ENCODE results near the gene FAM32A.

FAM32A gene

DNA sequence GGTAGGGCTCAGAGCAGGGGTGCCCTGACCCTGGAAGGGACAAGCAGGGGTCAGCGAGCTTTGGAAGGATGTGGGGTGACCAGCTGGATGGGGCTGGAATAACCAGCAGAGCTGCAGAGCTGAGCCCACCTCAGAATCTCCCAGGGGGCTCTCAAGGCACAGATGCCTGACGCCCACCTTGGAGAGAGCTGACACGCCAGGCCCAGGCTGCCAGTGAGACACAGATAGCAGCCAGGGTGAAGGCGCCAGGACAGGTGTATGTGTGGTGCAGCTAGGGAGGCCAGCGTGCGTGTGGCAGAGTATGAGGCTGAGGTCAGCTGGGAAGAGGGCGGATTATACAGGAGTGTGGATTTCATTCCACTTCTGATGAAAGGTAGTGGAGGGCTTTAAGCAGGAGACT is 21.4 kb downstream of the FAM32A start:
- TF ChIP-seq, protein P1, sequence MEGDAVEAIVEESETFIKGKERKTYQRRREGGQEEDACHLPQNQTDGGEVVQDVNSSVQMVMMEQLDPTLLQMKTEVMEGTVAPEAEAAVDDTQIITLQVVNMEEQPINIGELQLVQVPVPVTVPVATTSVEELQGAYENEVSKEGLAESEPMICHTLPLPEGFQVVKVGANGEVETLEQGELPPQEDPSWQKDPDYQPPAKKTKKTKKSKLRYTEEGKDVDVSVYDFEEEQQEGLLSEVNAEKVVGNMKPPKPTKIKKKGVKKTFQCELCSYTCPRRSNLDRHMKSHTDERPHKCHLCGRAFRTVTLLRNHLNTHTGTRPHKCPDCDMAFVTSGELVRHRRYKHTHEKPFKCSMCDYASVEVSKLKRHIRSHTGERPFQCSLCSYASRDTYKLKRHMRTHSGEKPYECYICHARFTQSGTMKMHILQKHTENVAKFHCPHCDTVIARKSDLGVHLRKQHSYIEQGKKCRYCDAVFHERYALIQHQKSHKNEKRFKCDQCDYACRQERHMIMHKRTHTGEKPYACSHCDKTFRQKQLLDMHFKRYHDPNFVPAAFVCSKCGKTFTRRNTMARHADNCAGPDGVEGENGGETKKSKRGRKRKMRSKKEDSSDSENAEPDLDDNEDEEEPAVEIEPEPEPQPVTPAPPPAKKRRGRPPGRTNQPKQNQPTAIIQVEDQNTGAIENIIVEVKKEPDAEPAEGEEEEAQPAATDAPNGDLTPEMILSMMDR (IDR thresholded peaks at IDR 0.05; ENCODE audit: insufficient read depth, low read depth, low read length, missing control alignments): no peak
- no peak for DNase-seq (ENCODE audit: low read depth)
- no peak overlapping the region for H3K4me3 ChIP-seq (ENCODE audit: low read depth, low read length)

DNA sequence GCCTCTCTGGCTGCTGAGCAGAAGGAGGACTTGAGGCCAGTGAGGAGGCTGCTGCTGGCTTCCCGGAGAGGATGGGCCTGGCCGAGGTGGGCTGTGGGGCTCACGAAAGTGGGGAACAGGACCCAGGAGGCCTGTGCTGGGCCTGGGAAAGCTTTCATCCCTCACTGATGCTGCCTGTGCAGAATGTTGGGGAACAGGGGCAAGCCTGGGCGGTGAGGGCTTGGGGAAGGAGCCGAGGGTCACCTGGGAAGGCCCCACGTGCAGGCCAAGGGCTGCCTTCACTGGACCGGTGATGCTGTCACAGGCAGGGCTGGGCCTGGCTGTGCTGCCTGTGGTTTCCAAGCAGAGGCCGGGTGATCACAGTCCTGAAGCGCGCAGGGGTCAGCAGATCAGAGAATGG is 21.9 kb downstream of the FAM32A start:
- TF ChIP-seq, protein P1 (IDR thresholded peaks at IDR 0.05; ENCODE audit: insufficient read depth, low read depth, low read length, missing control alignments): no peak
- peak; percentile 0 for DNase-seq (ENCODE audit: low read depth)
- no peak overlapping the region for H3K4me3 ChIP-seq (ENCODE audit: low read depth, low read length)

DNA sequence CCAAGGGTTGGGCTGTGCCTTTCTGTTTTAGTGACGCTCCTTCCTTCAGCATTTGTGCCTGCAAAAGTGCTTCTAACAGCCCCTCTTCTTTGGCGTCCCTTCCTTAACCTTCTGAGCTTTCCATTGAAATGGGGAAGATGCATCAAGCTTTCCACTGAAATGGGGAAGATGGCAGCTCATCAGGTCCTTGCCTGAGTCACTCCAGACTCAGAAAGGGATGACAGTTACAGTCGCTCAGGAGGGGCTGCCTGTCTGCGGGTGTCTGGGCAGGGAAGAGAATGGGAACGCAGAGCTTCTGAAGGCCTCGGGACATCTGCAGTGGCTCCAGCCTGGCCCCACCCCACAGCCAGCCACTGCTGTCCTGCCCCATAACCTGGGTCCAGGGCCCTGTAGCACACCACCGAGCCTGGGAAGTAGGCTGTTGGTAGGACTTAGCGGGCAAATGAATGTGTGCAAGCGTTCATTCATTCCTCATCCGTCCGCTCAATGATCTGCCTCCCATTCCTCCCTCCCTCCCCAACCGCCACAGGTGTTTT is 22.3 kb downstream of the FAM32A start:
- TF ChIP-seq, protein P1 (IDR thresholded peaks at IDR 0.05; ENCODE audit: insufficient read depth, low read depth, low read length, missing control alignments): no peak
- H3K4me3 ChIP-seq (ENCODE audit: low read depth, low read length): no peak overlapping the region
- DNase-seq (ENCODE audit: low read depth): peak; percentile 0

DNA sequence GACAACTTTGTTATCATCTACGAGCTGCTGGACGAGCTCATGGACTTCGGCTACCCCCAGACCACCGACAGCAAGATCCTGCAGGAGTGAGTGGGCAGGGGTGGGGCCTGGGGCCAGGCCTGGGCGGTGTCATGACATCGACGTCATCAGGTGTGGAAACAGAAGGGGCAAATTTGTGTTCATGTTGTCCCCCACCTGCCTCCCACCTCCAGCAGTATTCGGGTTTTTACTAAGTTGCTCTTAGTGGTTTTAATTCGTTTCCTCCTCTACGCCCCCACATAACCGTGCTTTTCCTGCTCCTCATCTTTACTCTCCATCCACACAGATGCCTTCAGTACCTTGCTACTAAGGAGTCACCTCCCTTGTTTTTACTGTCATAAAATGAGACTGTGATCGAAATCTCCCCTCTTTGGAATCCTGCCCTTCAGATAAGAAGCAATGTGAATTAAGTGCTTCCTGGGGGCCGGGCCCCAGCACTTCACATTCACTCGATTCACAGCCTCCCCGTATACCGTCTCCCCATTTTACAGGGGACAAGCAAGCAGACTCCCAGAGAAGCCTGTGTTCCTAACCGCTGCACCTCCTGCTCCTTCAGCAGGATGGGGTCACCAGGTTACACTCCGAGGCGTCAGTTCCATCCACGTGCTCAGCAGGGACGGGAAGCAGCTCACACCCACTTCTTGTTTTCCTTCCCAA is 23.0 kb downstream of the FAM32A start:
- TF ChIP-seq, protein P1 (IDR thresholded peaks at IDR 0.05; ENCODE audit: insufficient read depth, low read depth, low read length, missing control alignments): no peak
- no peak for DNase-seq (ENCODE audit: low read depth)
- H3K4me3 ChIP-seq (ENCODE audit: low read depth, low read length): no peak overlapping the region

DNA sequence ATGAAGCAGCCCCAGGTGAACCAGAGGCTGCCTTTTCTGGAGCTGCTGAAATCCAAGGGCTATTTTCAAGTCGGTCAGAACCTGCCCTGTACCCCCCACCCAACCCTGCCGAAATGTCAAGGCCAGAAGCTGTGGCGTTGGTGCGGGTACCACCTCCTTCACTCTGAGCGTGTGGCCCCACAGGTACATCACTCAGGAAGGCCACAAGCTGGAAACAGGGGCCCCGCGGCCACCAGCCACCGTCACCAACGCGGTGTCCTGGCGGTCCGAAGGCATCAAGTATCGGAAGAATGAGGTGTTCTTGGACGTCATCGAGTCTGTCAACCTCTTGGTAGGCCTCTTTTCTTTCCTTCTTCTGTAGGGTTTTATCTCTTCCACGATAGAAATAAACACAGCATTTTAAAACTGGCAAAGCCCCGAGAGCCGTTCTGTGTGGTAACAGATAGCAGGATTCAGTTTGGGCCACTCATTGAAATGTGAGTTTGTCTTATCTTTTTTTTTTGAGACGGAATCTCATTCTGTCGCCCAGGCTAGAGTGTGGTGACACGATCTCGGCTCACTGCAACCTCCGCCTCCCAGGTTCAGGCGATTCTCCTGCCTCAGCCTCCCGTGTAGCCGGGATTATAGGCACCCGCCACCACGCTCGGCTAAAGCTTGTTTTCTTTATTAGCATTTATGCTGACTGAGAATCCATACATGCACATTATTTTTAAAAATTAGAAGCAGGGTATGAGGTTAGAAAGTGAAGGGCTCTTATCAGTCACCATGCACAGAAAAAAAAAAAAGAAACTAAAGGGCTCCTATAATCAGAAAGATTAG is 23.8 kb downstream of the FAM32A start:
- DNase-seq (ENCODE audit: low read depth): no peak
- TF ChIP-seq, protein P1 (IDR thresholded peaks at IDR 0.05; ENCODE audit: insufficient read depth, low read depth, low read length, missing control alignments): no peak
- H3K4me3 ChIP-seq (ENCODE audit: low read depth, low read length): no peak overlapping the region

DNA sequence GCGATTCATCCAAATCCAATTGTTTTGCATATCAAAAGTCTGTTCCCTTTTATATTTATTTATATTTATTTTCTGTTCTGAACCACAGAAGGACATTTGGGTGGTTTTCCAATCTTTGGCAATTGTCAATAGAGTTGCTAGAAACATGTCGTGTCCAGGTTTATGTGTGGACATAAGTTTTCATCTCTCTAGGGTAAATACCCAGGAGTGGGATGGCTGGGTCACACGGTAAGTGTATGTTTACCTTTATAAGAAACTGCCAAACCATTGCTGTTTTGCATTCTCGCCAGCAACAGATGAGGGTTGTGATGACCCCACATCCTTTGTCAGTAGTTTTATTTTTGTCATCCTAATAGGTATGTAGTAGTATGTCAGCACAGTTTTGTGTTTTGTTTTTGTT is 25.0 kb downstream of the FAM32A start:
- TF ChIP-seq, protein P1 (IDR thresholded peaks at IDR 0.05; ENCODE audit: insufficient read depth, low read depth, low read length, missing control alignments): no peak
- no peak overlapping the region for H3K4me3 ChIP-seq (ENCODE audit: low read depth, low read length)
- peak; percentile 0 for DNase-seq (ENCODE audit: low read depth)

Data from GM12865 (cell line).